Measurements from ENCODE around the gene BMPR2. TPM values are rescaled to one million over a fixed set of nuclear protein-coding genes. Genes with fewer than 3 reads are reported as not detected.

The BMPR2 gene
- 9.8 and 11.8 TPM in 2 replicates for total RNA-seq (ENCODE audit: low replicate concordance)

DNA sequence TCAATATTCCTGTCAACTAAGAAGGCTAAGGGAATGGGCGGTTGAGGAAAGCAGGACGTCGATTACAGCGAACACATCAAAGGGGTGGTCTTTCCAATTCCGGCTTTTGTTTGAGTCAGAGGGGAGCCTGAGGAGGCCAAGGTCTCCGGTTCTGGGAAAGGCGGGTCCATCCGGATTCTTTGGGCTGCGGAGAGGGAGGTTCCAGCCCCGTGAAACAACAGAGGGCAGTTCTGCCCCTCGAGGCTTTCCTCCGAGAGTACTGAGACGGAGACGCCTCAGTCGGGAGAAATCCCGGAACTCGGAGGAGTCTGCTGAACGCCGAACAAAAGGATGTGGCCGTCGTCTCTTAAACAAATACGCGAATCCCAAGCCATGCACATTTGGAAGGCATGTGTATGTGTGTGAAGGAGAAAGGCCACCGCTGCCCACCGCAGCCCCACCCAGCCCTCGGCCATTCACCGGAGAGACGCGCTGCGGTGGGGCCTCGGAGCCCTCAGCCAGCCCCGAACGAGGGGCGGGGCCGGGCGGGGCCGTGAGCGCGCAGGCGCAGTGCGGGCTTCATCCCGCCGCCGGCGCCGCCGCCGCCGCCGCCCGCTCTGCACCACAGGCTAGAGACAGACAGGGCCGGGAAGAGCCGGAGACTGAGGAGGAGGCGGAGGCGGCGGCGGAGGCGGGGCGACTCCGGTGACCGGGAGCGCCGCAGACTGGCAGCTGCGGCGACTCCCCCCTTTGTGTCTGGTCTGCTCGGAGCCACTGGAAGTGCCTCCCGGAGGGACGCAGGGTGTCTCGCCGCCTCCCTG is at the start of gene BMPR2:
Gene BMPR2 (plus strand): TSS at position 719 of the 800 bp plus-strand sequence. CDS start 1,148 bp downstream, outside the sequence.
- H3K9me3 ChIP-seq (ENCODE audit: low read depth), result no peaks in the 10 kb centered on the region
- Mint-ChIP-seq H3K27me3 (ENCODE audit: insufficient read depth, low read depth) (peaks cover 12% of the 10 kb centered on the region), H3K4me1 (peaks cover 29% of the 10 kb centered on the region), H3K9me3 (no peaks in the 10 kb centered on the region), H3K4me3 (peak within 1 kb of the TSS; percentile 100), H3K27ac (peak within 1 kb of the TSS; percentile 98), H3K36me3 (no peaks in the 10 kb centered on the region)
- TF ChIP-seq EZH2 (IDR thresholded peaks at IDR 0.05), result no peak
- no peak for TF ChIP-seq CTCF (IDR thresholded peaks at IDR 0.05)
- no peak for TF ChIP-seq EZH2phosphoT487 (IDR thresholded peaks at IDR 0.05)
- peaks cover 35% of the 10 kb centered on the region for H3F3A ChIP-seq (ENCODE audit: low read depth)
- H3K4me2 ChIP-seq, result peak within 1 kb of the TSS; percentile 90
- peaks cover 32% of the 10 kb centered on the region for H4K20me1 ChIP-seq (ENCODE audit: low read depth)
- peak within 1 kb of the TSS; percentile 92 for H3K27ac ChIP-seq
- H3K9ac ChIP-seq, result peak within 1 kb of the TSS; percentile 68
- peak within 1 kb of the TSS; percentile 73 for H3K4me3 ChIP-seq
- DNase-seq (ENCODE audit: low spot score), result peak; percentile 95
- peak within 1 kb of the TSS; percentile 96 for H2AFZ ChIP-seq (replicated peaks)
- peaks cover 40% of the 10 kb centered on the region for H3K79me2 ChIP-seq (ENCODE audit: low read depth)
- H3K27me3 ChIP-seq, result peaks cover 9% of the 10 kb centered on the region
- H3K36me3 ChIP-seq, result no peaks in the 10 kb centered on the region
- peaks cover 19% of the 10 kb centered on the region for H3K4me1 ChIP-seq

GRCh38 chr2:202327858-202328257 is 48.3 kb upstream of the BMPR2 start:
- H3K4me1 Mint-ChIP-seq, result peaks cover 9% of the 10 kb centered on the region
- peak overlapping the region; percentile 92 for H3K27ac Mint-ChIP-seq
- H3F3A ChIP-seq (ENCODE audit: low read depth), result no peaks in the 10 kb centered on the region
- no peaks in the 10 kb centered on the region for H3K9me3 Mint-ChIP-seq
- peak; percentile 29 for DNase-seq (ENCODE audit: low spot score)
- no peak for TF ChIP-seq EZH2 (IDR thresholded peaks at IDR 0.05)
- TF ChIP-seq CTCF (IDR thresholded peaks at IDR 0.05), result no peak
- TF ChIP-seq EZH2phosphoT487 (IDR thresholded peaks at IDR 0.05), result no peak
- peak overlapping the region; percentile 29 for H3K27ac ChIP-seq
- H3K4me3 ChIP-seq, result no peak overlapping the region
- peaks cover 2% of the 10 kb centered on the region for H3K36me3 Mint-ChIP-seq
- H3K79me2 ChIP-seq (ENCODE audit: low read depth), result no peaks in the 10 kb centered on the region
- H3K27me3 ChIP-seq, result no peaks in the 10 kb centered on the region
- H3K27me3 Mint-ChIP-seq (ENCODE audit: insufficient read depth, low read depth), result peaks cover 3% of the 10 kb centered on the region
- no peaks in the 10 kb centered on the region for H3K36me3 ChIP-seq
- H3K9me3 ChIP-seq (ENCODE audit: low read depth), result no peaks in the 10 kb centered on the region
- H3K4me1 ChIP-seq, result peaks cover 8% of the 10 kb centered on the region
- peak overlapping the region; percentile 92 for H2AFZ ChIP-seq (replicated peaks)
- peak overlapping the region; percentile 38 for H3K4me2 ChIP-seq
- H3K4me3 Mint-ChIP-seq, result no peak overlapping the region
- H3K9ac ChIP-seq, result peak overlapping the region; percentile 27
- no peaks in the 10 kb centered on the region for H4K20me1 ChIP-seq (ENCODE audit: low read depth)

- Histone ChIP-seq H3F3A (ENCODE audit: low read depth) (no peaks in the 10 kb centered on the region), H4K20me1 (ENCODE audit: low read depth) (no peaks in the 10 kb centered on the region), H3K79me2 (ENCODE audit: low read depth) (no peaks in the 10 kb centered on the region), H3K9ac (no peak overlapping the region), H3K27ac (no peak overlapping the region), H3K4me3 (no peak overlapping the region), H3K4me2 (no peak overlapping the region), H3K36me3 (no peaks in the 10 kb centered on the region), H2AFZ (replicated peaks) (no peak overlapping the region), H3K9me3 (ENCODE audit: low read depth) (no peaks in the 10 kb centered on the region), H3K4me1 (no peaks in the 10 kb centered on the region), H3K27me3 (no peaks in the 10 kb centered on the region)
- Mint-ChIP-seq H3K4me1 (no peaks in the 10 kb centered on the region), H3K9me3 (no peaks in the 10 kb centered on the region), H3K27ac (no peak overlapping the region), H3K27me3 (ENCODE audit: insufficient read depth, low read depth) (peaks cover 2% of the 10 kb centered on the region), H3K36me3 (no peaks in the 10 kb centered on the region), H3K4me3 (no peak overlapping the region)
- no peak for DNase-seq (ENCODE audit: low spot score)
- TF ChIP-seq CTCF (IDR thresholded peaks at IDR 0.05) (no peak), EZH2 (IDR thresholded peaks at IDR 0.05) (no peak), EZH2phosphoT487 (IDR thresholded peaks at IDR 0.05) (no peak)
These were observed 40.2 kb upstream of the BMPR2 start for GRCh38 chr2:202335791-202336467.
